GM18861 (cell line): ENCODE results near the gene HRAS.

Experiments
- ATAC-seq: cut with Tn5 transposase; IDR thresholded peaks from one replicate; pipeline ENCODE4 v1.9.1; 2021; ENCODE audit not compliant: unreplicated experiment

Gene HRAS

DNA sequence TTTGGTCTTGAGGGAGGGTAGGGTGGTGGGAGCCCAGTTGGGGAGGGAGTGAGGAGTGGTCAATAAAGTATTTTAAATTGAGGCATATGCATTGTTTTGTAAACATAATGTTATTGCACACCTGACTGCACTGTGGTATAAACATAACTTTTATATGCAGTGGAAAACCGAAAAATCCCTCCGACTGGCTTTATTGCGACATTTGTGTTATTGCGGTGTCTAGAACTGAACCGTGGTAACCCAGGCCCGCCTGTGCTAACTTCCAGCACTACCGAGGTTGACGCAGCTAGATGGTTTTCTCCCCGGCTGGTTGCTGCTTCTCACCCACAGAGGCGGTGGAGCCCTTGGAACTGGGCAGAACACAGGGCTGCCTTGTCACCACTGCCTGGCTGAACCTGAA lies 20.8 kb downstream of the HRAS start:
- ATAC-seq = no peak

DNA sequence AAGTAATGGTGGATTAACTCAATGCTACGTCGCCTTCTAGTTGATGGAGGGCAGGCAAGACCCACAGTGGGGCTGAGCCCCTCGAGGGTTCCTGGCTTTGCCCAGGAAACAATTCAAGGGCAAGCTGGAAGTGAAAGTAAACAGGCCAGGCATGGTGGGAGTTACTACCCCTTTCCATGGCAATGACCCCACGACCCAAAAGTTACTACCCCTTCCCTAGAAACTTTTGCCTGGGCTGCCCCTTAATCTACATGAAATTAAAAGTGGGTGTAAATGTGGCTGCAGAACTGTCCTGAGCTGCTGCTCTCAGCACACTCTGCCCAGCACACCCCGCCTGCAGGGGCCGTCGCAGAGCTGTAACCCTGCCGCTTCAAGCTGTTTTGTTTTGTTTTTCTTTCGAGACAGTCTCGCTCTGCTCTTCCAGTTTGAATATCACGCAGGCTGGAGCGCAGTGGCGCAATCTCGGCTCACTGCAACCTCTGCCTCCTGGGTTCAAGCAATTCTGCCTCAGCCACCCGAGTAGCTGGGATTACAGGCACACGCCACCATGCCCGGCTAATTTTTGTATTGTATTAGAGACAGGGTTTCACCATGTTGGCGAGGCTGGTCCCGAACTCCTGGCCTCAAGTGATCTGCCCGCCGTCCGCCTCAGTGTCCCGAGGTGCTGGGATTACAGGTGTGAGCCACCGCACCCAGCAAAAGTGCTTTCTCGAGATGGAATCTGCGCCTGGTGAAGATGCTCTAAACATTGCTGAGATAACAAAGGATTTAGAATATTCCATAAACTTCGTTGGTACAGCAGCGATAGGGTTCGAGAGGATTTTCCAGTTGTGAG lies 22.4 kb downstream of the HRAS start:
- ATAC-seq = no peak

DNA sequence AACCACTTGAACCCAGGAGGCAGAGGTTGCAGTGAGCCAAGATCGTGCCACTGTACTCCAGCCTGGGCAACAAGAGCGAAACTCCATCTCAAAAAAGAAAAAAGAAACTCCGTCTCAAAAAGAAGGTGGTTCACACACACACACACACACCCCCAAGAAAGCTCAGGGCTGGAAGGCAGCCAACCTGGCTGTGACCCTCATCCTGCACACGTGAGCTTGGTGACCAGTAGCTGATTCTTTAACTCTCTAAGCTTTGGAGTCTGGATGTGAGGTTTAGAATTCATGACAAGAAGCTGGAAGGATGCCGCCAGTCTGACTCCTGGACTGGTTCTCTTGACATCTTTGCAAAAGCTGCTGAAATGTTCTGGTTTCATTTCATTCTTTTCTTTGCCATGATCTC lies 26.4 kb downstream of the HRAS start:
- ATAC-seq = no peak

DNA sequence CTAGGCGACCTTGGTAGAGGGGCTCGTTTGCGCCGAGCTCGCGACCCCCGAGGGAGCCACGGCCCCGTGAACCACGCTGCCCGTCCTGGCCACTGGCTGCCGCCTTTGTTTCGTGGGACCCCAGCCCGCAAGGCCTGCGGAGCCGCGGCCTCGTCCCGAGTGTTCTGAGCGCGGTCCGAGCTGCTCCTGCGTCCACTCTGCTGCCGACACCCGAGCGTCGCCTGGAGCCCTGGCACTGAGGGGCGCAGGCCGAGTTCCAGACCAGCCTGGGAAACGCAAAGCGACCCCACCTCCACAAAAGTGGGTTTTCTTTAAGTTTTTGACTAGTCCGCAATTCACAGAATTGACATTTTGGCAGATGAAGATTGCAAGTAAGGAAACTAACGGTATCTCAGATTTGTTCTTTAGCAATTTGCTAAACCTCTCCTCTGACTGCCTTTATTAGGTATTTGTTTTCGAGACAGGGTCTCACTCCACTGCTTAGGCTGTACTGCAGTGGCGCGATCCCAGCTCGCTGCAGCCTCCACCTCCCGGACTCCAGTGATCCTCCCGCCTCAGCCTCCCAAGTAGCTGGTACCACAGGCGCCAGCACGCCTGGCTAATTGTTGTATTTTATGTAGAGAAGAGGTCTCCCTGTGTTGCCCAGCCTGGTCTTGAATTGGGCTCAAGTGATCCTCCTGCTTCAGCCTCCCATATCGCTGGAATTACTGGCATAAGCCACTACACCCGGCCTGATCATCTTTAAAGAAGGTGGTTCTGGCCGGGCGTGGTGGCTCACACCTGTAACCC lies 27.5 kb downstream of the HRAS start:
- ATAC-seq = no peak

DNA sequence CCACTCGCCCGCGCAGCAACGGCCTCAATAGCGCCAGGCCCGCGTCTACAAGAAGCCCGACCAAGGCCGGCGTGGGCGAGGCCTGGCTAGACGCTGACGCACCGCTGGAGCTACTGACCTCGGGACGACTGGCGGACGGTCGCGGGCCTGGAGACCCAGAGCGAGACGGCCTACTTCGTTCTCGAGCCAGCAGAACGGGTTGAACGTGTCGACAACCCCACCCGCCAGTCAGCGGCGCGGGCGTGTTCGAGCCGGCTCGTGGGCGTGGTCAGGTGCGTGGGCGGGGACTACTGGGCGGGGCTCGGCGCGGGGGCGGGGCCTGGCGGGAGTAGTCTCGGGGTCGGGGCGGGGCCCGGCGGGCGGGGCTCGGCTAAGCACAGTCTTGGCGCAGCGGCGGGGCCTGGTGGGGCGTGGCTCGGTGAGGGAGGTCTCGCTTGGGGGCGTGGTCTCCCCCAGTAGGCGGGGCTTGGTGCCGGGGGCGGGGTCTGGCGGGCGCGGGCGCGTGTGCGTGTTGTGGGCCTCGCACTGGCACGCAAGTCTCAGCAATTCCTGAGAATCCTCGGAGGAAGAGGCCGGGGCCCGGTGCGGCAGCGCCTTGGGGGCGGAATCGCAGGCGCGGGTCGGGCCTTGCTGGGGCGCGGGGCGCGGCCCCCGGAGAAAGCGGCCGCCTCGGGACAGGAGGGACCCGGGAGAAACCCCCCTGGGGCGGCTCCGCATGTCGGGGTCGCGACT lies 28.2 kb downstream of the HRAS start, which contains the start of gene RNH1:
RNH1 (minus strand) TSS at position 248 of the 732 bp plus-strand sequence. CDS start 5,080 bp downstream, outside the sequence.
- peak; percentile 34 for ATAC-seq

DNA sequence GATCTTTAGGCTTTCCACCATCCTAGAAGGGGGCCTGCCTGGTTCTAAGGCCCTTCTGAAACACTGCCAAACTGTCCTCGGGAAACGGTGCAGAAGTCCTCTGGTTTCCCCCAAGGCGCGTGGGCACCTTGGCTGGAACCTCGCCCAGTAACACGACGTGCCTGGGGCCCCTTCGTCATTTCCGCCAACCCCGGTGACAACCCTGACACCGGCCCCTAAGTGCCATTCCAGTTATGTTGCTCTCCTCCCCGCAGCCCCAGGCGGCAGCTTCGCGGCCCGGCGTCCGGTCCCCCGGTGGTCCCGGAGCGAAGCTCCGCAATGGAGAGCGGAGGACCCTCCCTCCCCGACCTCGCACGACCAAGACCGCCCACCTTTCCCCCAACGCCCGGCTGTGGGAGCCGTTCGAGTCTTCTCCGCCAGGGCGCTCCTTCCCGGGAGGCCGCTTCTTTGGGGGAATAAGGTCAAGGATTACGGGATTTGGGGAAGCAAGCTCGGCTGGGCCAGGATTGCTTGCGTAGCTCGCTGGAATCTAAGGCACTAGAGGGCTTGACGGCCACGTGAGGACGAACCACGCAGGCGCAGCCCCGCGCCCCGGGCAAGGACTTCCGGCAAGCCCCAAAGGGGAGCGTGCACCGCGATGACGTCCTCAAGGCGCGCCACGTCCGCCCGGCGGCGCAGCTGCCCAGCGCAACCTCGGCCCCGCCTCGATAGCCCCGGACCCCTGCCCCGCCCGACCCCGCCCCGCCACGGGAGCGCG lies 29.0 kb downstream of the HRAS start:
- peak; percentile 58 for ATAC-seq

DNA sequence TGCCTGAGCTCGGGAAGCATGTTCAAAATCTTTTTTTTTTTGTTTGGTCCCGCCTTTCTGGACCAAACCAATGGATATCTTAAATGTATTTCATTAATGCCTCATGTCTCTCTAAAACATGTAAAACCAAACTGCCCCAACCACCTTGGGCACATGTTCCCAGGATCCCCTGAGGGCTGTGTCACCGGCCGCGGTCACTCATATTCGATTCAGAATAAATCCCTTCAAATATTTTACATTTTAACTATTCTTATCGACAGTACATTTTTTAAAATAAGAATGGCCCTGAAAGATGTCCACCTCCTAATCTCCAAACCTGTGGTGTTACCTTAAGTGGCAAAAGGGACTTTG lies 30.4 kb downstream of the HRAS start:
- no peak for ATAC-seq

DNA sequence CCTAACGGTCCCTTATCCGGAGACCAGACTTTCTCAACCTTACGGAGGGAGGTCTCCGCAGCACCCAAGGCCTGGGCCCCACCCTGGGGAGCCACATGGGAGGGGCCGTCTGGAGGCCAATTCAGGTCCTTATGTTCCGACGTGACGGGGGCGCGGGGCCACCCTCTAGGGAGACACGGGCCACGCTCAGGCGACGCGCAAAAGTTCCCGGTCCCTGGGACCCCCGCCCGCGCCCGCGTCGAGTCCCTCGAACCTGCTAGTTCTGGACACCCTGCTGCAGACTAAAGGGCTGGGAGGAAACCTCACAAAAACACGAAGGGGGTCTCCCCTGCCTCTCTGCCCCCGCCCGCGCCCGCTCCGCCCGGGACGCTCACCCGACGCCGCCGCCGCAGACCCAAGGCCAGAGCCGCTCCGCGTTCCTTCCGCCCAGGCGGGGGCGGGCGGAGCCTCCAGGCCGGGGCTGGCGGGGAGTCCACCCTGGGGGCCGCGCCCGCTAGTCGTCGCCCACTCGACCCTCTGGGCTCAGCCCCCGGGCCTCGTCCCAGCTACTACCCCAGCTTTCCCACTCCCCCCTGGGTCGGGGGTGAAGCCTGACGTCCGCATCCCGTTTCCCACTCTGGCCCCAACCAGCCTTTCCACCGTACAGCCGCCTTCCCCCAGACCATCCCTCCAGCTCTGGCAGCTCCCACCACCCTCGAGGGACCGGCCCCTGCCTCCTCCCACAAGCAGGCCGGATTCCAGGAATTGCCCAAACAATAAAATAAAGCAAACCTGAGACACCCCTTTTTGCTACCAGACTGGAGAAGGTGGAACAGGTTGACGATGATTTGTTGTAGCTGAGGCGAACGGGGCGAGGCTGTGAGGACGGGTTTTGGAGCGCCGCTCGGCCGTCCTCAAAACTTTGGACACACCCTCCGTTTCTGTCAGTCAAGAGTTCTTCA lies 31.1 kb downstream of the HRAS start:
- no peak for ATAC-seq

DNA sequence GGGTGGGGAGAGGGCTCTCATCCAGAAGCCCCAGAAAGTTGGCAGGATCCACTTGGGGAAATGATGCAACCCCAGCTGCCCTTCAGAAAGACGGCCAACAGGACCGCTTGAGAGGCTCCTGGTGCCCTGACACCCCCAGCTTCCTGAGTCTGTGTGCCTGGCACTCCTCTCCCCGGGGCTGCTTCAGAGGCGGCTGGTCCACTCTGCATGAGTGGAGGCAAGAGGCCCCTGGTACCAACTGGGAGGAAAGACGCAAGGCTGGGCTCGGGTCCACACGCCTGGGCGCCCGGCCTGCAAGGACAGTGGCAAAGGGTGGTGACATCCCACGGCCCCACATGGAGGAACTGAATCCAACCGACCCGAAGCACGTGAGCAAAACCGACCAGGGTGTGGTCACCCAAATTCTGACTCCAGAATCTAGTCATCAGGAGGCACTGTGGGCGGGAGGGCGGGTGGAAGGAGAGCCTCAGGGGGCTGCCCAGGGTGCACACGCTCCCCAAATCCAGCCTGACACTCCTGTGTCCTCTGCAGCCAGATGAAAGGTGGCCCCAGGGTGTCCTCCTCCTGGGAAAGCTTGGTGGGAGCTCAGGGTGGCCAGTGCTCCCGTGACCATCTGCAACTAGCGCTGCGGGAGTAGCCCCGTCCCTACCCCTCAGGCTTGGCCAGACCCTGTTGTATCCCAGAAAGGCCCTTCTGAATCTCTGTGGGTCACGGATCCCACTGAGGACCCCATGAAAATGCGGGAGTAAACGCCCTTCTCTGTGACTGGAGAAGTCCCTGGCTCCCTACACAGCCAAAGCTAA lies 32.0 kb downstream of the HRAS start:
- ATAC-seq = no peak

DNA sequence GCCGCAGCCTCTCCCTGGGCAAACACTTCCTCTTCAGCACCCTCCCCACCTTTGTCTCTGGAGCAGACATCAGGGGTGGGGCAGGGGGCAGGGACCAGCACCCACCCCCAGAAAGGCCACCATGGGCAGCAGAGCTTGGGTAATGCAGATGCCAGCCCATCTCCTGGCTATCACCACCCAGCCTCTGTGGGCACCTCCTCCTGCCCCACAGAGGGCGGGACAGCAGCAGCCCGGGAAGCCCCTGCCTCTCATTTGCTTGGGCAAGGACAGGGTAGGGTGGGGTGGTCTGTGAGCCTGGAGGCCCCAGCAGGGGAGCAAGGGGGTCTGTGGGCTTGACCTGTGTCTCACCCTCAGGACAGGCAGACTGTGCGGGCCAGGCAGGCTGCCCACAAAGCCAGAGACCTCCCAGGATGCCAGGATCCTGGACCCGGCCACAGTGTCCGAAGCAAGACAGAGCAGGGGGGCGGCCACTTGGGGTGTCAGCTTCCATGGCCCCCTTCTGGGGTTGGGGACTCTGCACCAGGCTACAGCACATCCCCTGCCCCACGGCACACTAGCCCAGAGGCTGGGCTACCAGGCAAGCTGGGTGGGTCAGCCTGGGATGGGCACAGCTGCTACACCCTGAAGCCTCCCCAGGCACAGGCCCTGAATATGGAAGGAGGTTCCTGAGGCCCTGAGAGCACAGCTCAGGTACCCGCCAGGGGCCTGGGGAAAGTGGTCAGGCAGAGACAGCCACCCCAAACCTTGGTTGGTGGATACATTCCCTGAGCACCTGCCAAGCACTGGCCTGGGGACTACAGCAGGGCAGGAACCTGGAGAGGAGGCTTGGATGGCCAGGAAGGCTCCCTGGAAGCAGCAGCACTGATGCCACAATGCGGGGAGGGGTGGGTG lies 32.8 kb downstream of the HRAS start:
- ATAC-seq = no peak

DNA sequence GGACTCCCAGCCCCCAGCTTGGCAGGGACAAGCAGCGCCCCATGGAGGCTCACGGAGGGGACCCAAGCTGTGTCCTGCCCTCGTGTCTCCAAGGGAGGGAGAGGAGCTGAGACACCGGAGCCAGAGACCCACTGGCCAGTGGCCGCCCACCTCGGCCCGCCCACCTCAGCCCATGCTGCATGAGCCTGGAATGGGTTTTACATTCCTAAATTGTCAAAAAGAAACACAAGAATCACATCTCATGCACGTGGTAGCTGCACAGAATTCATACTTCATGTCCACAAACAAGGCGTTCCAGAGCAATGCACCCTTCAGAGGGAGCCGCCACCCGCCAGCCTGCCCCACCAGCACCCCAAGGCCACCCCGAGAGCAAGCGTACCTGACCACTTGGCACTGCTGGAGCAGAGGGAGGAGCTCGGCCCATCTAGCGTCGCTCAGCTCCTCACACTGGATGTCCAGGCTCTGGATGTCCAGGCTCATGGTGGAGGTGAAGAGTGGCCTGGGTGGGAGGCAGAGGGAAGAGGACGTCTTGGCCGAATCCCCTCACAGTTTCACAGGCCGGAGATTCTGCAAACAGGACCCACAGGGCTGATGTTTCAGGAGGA lies 33.6 kb downstream of the HRAS start:
- no peak for ATAC-seq

DNA sequence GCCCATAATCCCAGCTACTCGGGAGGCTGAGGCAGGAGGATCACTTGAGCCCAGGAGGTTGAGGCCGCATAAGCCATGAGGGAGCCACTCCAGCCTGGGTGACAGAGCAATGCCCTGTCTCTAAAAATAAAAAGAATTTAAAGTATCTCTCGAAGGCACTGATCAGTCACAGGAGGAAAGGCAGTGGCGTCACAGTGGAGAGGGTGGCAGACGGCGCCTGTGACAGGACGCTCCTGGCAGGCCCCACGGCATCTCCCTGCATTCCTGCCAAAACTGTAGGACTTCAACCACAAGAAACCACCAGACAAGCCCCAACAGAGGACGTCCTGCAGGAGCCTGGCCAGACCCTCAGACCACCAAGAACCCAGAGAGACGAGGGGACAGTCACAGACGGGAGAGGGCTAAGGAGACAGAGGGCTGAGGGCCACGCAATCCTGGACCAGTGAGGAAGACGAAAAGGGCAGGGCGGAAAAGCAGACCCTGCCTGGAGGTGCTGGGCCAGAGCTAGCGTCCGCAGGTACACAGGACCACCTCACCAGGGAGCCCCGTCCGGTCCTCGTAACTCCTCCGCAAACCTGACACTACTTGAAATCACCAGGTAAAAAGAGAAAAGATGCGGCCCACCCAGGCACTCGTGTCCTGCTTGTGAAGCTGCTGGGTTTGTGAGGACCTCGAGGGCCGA lies 34.2 kb downstream of the HRAS start:
- ATAC-seq = no peak

DNA sequence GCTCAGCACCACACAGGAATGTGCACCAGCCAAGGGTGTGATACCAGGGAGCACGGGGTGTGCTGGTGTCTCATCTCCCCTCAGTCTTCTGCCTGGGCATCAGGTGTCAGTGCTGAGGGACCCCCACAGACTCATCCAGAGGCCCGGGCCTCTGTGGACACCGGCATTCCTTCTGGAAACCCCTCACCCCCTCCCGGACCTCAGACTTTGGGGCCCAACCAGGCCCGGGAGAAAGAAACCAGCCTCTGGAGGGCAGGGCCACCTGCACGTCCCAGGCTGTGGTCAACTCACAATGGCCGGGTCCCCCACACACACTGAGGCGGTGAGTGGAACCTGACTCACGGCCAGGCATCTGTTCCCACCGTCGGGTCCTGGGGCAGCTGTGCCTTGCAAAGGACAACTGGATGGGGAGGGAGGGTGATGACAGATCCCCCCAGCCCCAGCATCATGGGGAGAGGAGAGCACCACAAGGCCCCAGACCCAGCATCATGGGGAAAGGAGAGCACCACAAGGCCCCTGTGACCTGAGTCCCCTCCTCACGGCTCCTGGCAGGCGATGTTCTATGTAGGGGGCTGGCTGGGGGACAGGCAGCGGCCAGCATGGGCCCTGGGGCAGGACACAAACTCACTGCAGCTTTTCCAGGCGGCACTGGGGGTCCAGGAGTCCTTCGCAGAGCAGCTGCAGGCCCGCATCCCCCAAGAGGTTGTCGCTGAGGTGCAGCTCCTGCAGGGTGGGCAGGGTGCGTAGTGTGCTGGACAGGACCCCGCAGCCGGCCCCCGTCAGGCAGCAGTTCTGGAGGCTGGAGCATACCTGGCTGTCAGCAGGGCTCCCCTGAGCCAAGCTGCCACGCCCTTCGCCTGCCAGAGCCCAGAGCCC lies 35.9 kb downstream of the HRAS start:
- no peak for ATAC-seq

DNA sequence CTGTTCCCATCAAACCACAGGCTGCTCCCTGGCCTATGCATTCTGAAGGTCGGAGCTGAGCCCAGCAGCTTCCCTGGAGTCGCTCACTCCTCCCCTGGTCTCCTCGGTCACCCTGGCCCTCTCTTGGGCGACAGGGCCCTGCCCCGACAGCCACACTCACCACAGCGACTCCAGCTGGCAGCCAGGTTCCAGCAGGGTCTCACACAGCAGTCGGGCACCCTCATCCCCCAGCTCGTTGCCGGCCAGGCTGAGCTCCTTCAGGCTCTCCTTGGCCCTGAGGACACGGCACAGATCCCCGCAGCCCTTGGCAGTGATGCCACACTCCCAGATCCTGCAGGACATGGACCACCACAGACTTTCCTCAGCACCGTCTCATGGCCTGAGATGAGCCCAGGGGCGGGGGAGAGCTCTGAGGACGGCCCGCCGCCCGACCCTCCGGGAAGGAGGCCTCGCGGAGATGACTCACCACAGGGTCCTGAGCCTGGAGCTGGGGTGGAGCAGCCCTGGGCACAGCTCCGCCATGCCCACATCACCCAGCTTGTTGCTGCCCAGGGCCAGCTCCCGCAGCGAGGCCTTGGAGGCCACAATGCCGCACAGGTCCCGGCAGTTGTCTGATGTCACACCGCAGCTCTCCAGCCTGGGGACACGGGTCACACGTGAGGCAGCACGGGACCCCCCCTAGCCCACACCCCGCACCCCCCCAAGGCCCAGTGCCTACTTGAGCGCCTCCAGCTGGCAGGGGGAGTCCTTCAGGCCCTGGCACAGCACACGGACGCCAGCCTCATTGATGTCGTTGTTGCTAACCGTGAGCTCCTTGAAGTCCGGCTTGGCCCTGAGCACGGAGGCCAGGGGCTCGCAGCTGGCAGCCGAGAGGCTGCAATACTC lies 36.8 kb downstream of the HRAS start:
- no peak for ATAC-seq
